HG02970 (cell line): ENCODE data around the gene ZFPL1.

Experiments
- ATAC-seq: cut with Tn5 transposase; IDR thresholded peaks from one replicate; pipeline ENCODE4 v1.9.1; 2021; ENCODE audit warnings: mild to moderate bottlenecking, moderate library complexity, moderate number of reproducible peaks; ENCODE audit not compliant: unreplicated experiment, low FRiP score

ZFPL1 gene

GRCh38 chr11:65126624-65127274 is 42.7 kb downstream of the ZFPL1 start:
- no peak for ATAC-seq

- ATAC-seq: no peak
Observed at GRCh38 chr11:65127473-65128181, 43.6 kb downstream of the ZFPL1 start.

GRCh38 chr11:65128182-65129145 is 44.4 kb downstream of the ZFPL1 start:
- no peak for ATAC-seq

GRCh38 chr11:65129649-65130441 is 45.8 kb downstream of the ZFPL1 start:
- no peak for ATAC-seq

- ATAC-seq: no peak
Observed at GRCh38 chr11:65130631-65131416, 46.8 kb downstream of the ZFPL1 start.

GRCh38 chr11:65131417-65131776 is 47.4 kb downstream of the ZFPL1 start:
- no peak for ATAC-seq

GRCh38 chr11:65131895-65132237 is 47.8 kb downstream of the ZFPL1 start:
- ATAC-seq: no peak

GRCh38 chr11:65132238-65132987 is 48.4 kb downstream of the ZFPL1 start:
- ATAC-seq: no peak

- no peak for ATAC-seq
Observed at GRCh38 chr11:65132988-65133700, 49.1 kb downstream of the ZFPL1 start.

- no peak for ATAC-seq
Observed at GRCh38 chr11:65133724-65134123, 49.7 kb downstream of the ZFPL1 start.

- ATAC-seq: peak; percentile 46
Observed at GRCh38 chr11:65134240-65134951, 50.4 kb downstream of the ZFPL1 start, which contains the start of gene SYVN1. Gene SYVN1, minus strand, starts transcription at chr11:65134519. Its CDS starts 918 bp downstream, at chr11:65133601.

- ATAC-seq: peak; percentile 61
Observed at GRCh38 chr11:65134952-65135632, 51.1 kb downstream of the ZFPL1 start.

- no peak for ATAC-seq
Observed at GRCh38 chr11:65135633-65136145, 51.7 kb downstream of the ZFPL1 start.

GRCh38 chr11:65136515-65137096 is 52.6 kb downstream of the ZFPL1 start:
- ATAC-seq: no peak
